GM19239 (cell line): ENCODE results near the gene AP1G1.
"Not testable (repeated sequence)": the region's sequence is repeated elsewhere in the genome, so short reads cannot be mapped to it uniquely, and the experiment has no call there.

Experiments
- DNase-seq: peaks from one replicate; pipeline ENCODE4 v3.0.0; 2011; ENCODE audit warnings: low spot score; ENCODE audit not compliant: insufficient read length
- FAIRE-seq: peaks from 2 replicates; lab custom pipeline; 2011; peaks lifted over from hg19 to GRCh38; lab: Jason Lieb, UNC

The AP1G1 gene

GRCh38 chr16:71811261-71811803 is 2.7 kb upstream of the AP1G1 start:
- DNase-seq (no peak), FAIRE-seq (no peak)

GRCh38 chr16:71810155-71810530 is 1.5 kb upstream of the AP1G1 start:
- FAIRE-seq, DNase-seq: not testable (repeated sequence)

GRCh38 chr16:71807905-71808592 is 585 bp downstream of the AP1G1 start:
- DNase-seq, result peak; percentile 12
- no peak for FAIRE-seq

- no peak for DNase-seq
- no peak for FAIRE-seq
Observed at GRCh38 chr16:71803305-71803690, 5.3 kb downstream of the AP1G1 start.

GRCh38 chr16:71796501-71797097 is 12.0 kb downstream of the AP1G1 start:
- FAIRE-seq (no peak), DNase-seq (no peak)

GRCh38 chr16:71794943-71795342 is 13.7 kb downstream of the AP1G1 start:
- DNase-seq (no peak), FAIRE-seq (no peak)

GRCh38 chr16:71794018-71794417 is 14.6 kb downstream of the AP1G1 start:
- FAIRE-seq (no peak), DNase-seq (no peak)

- FAIRE-seq (no peak), DNase-seq (no peak)
Observed at GRCh38 chr16:71792176-71792575, 16.5 kb downstream of the AP1G1 start.

GRCh38 chr16:71790329-71790728 is 18.3 kb downstream of the AP1G1 start:
- DNase-seq, FAIRE-seq: not testable (repeated sequence)

- no peak for FAIRE-seq
- no peak for DNase-seq
Observed at GRCh38 chr16:71789136-71789535, 19.5 kb downstream of the AP1G1 start.

GRCh38 chr16:71788578-71788977 is 20.1 kb downstream of the AP1G1 start:
- no peak for FAIRE-seq

GRCh38 chr16:71785143-71785542 is 23.5 kb downstream of the AP1G1 start:
- not testable (repeated sequence) for FAIRE-seq, DNase-seq

More at GRCh38 chr16:71788578-71788977, 20.1 kb downstream of the AP1G1 start:
- DNase-seq, result no peak

- FAIRE-seq (no peak), DNase-seq (no peak)
Observed at GRCh38 chr16:71784093-71784492, 24.5 kb downstream of the AP1G1 start.

- no peak for DNase-seq
- no peak for FAIRE-seq
Observed at GRCh38 chr16:71781741-71782140, 26.9 kb downstream of the AP1G1 start.

GRCh38 chr16:71780521-71781089 is 28.0 kb downstream of the AP1G1 start:
- DNase-seq (no peak), FAIRE-seq (no peak)

GRCh38 chr16:71778780-71779179 is 29.9 kb downstream of the AP1G1 start:
- no peak for DNase-seq
- FAIRE-seq, result no peak

- FAIRE-seq (no peak), DNase-seq (no peak)
Observed at GRCh38 chr16:71777329-71777728, 31.3 kb downstream of the AP1G1 start.

GRCh38 chr16:71775949-71776348 is 32.7 kb downstream of the AP1G1 start:
- FAIRE-seq (no peak), DNase-seq (peak; percentile 9)

- no peak for DNase-seq
- FAIRE-seq, result no peak
Observed at GRCh38 chr16:71771571-71771970, 37.1 kb downstream of the AP1G1 start.

GRCh38 chr16:71769222-71769621 is 39.4 kb downstream of the AP1G1 start:
- FAIRE-seq (no peak), DNase-seq (no peak)
